ENCODE data around the gene DAZL.
"Not testable (repeated sequence)": the region's sequence is repeated elsewhere in the genome, so short reads cannot be mapped to it uniquely, and the experiment has no call there.

DNA sequence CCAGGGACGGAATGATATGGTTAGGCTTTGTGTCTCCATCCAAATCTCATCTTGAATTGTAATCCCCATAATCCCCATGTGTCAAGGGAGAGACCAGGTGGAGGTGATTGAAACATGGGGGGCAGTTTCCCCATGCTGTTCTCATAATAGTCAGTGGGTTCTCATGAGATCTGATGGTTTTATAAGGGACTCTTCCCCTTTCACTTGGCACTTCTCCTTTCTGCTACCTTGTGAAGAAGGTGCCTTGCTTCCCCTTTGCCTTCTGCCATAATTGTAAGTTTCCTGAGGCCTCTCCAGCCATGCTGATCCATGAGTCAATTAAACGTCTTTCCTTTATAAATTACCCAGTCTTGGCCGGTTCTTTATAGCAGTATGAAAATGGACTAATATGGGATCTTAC lies 11.9 kb upstream of the DAZL start:
- TF ChIP-seq, protein P1, sequence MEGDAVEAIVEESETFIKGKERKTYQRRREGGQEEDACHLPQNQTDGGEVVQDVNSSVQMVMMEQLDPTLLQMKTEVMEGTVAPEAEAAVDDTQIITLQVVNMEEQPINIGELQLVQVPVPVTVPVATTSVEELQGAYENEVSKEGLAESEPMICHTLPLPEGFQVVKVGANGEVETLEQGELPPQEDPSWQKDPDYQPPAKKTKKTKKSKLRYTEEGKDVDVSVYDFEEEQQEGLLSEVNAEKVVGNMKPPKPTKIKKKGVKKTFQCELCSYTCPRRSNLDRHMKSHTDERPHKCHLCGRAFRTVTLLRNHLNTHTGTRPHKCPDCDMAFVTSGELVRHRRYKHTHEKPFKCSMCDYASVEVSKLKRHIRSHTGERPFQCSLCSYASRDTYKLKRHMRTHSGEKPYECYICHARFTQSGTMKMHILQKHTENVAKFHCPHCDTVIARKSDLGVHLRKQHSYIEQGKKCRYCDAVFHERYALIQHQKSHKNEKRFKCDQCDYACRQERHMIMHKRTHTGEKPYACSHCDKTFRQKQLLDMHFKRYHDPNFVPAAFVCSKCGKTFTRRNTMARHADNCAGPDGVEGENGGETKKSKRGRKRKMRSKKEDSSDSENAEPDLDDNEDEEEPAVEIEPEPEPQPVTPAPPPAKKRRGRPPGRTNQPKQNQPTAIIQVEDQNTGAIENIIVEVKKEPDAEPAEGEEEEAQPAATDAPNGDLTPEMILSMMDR (IDR thresholded peaks at IDR 0.05 in 2 of 3, conservative IDR thresholded peaks at IDR 0.05 in 1 of 3; ENCODE audit: control insufficient read depth in 2 of 3, extremely low read depth in 1 of 3, insufficient read depth in 1 of 3, low read depth in 3 of 3, low read length in 3 of 3): not testable (repeated sequence)
- not testable (repeated sequence) for TF ChIP-seq HDAC2 (IDR thresholded peaks at IDR 0.05); POLR2A (IDR thresholded peaks at IDR 0.05; ENCODE audit: low read depth, low read length); HCFC1 (IDR thresholded peaks at IDR 0.05; ENCODE audit: low read length)
